WI38 (cell line): ENCODE measurements around the gene SRCAP.

Experiments
- H3K4me3 ChIP-seq: 2 replicates; pipeline ENCODE4 v1.5.1; 2011; ENCODE audit warnings: low read depth, mild to moderate bottlenecking, control low read depth, low read length
- TF ChIP-seq, protein P1 (sequence below): IDR thresholded peaks from 2 replicates; pipeline ENCODE4 v1.5.1; 2012; ENCODE audit warnings: low read depth, mild to moderate bottlenecking, control low read depth, low read length

The SRCAP gene

DNA sequence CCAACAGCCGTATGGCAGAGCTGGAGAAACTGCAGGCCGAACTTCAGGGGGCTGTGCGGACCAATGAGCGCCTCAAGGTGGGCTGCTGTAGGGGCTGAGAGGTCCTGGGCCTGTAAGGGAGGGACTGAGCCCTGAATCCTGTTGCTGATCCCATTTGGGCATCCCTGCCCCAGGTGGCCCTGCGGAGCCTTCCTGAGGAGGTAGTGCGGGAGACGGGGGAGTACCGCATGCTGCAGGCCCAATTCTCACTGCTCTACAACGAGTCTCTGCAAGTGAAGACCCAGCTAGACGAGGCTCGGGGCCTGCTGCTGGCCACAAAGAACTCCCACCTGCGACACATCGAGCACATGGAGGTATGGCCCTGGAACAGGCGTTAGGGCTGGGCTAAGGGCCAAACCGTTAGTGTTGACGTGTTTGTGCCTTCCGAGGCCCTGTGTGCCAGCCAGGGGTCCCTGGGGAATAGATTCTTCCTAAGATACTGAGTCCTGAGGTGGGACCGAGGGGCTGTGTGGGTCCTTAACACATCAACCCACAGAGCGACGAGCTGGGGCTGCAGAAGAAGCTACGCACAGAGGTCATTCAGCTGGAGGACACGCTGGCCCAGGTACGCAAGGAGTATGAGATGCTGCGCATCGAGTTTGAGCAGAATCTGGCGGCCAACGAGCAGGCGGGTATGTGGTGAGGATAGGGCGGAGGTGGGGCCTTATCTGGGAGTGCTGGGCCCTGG lies 67.4 kb downstream of the SRCAP start:
- TF ChIP-seq, protein P1, sequence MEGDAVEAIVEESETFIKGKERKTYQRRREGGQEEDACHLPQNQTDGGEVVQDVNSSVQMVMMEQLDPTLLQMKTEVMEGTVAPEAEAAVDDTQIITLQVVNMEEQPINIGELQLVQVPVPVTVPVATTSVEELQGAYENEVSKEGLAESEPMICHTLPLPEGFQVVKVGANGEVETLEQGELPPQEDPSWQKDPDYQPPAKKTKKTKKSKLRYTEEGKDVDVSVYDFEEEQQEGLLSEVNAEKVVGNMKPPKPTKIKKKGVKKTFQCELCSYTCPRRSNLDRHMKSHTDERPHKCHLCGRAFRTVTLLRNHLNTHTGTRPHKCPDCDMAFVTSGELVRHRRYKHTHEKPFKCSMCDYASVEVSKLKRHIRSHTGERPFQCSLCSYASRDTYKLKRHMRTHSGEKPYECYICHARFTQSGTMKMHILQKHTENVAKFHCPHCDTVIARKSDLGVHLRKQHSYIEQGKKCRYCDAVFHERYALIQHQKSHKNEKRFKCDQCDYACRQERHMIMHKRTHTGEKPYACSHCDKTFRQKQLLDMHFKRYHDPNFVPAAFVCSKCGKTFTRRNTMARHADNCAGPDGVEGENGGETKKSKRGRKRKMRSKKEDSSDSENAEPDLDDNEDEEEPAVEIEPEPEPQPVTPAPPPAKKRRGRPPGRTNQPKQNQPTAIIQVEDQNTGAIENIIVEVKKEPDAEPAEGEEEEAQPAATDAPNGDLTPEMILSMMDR = no peak

GRCh38 chr16:30766933-30767284 lies 67.9 kb downstream of the SRCAP start:
- H3K4me3 ChIP-seq = no peak overlapping the region
- TF ChIP-seq, protein P1 = no peak

More for the DNA sequence above, 67.4 kb downstream of the SRCAP start:
- H3K4me3 ChIP-seq = no peak overlapping the region

DNA sequence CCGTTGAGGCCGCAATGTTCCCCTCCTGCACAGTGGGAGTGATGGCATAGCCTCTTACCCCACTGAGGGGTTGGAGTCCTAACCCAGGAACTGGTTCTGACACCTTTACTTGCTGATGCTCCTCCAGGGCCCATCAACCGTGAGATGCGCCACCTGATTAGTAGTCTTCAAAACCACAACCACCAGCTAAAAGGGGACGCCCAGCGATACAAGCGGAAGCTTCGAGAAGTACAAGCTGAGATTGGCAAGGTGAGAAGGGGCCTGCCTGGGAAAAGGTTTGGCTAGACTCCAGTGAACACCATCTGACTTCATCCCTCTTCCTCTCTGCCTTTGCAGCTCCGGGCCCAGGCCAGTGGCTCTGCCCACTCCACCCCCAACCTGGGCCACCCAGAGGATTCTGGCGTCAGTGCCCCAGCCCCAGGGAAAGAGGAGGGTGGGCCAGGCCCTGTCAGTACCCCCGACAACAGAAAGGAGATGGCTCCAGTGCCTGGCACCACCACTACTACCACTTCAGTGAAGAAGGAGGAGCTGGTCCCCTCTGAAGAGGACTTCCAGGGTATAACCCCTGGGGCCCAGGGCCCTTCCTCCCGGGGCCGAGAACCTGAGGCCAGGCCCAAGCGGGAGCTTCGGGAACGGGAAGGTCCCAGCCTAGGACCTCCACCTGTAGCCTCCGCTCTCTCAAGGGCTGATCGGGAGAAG lies 68.9 kb downstream of the SRCAP start:
- TF ChIP-seq, protein P1 = no peak
- H3K4me3 ChIP-seq = no peak overlapping the region

GRCh38 chr16:30768583-30769181 lies 69.7 kb downstream of the SRCAP start:
- TF ChIP-seq, protein P1 = no peak
- no peak overlapping the region for H3K4me3 ChIP-seq

DNA sequence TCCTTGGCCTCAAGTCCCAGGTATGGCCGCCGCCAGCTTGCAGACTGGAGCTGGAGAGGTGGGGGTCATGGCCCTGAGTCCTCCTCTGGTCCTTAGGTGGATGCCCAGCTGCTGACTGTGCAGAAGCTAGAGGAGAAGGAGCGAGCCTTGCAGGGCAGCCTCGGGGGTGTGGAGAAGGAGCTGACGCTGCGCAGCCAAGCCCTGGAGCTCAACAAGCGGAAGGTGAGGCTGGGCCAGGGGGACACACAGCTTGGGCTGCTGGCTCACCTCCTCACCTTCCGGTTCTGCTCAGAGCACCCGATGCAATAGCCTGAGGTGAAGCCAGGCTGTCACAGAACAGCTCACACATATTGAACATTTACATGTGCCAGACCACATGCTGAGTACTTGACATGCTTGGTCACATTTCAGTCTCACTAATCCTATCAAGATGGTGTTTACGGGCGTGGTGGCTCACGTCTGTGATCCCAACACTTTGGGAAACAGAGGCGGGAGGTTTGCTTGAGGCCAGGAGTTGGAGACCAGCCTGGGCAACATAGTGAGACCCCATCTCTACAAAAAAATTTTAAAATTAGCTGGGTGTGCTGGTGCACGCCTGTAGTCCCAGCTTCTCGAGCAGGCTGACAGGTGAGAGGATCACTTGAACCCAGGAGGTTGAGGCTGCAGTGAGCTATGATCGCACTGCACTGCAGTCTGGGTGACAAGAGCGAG lies 70.6 kb downstream of the SRCAP start:
- H3K4me3 ChIP-seq = no peak overlapping the region
- TF ChIP-seq, protein P1 = no peak

DNA sequence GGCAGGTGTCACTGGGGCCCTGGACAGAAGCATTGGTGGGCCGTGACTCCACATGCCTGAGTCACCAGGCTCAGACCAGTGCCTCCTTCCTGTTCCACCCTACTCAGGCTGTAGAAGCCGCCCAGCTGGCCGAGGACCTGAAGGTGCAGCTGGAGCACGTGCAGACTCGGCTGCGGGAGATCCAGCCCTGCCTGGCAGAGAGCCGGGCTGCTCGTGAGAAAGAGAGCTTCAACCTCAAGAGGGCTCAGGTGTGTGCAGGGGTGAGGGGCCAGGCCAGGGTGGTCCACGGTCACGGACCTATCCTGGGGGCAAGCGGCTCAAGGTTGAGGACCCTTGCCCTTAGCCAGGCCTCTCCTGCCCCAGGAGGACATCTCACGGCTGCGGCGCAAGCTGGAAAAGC lies 72.8 kb downstream of the SRCAP start:
- TF ChIP-seq, protein P1 = no peak
- no peak overlapping the region for H3K4me3 ChIP-seq
